GM18858 (cell line): ENCODE data around the gene OR56B1.

Experiments used
- ATAC-seq: cut with Tn5 transposase; IDR thresholded peaks from one replicate; pipeline ENCODE4 v1.9.1; 2021; ENCODE audit not compliant: unreplicated experiment

OR56B1 gene

GRCh38 chr11:5726351-5726750 is 9.9 kb upstream of the OR56B1 start:
- no peak for ATAC-seq

GRCh38 chr11:5727691-5728090 is 8.6 kb upstream of the OR56B1 start:
- ATAC-seq = no peak

GRCh38 chr11:5737091-5737490 is 843 bp downstream of the OR56B1 start:
- ATAC-seq = no peak

- no peak for ATAC-seq
Measured at GRCh38 chr11:5737670-5738392, 1.6 kb downstream of the OR56B1 start.

- ATAC-seq = no peak
Measured at GRCh38 chr11:5738431-5738830, 2.2 kb downstream of the OR56B1 start.

- no peak for ATAC-seq
Measured at GRCh38 chr11:5746614-5747013, 10.4 kb downstream of the OR56B1 start.

- ATAC-seq = no peak
Measured at GRCh38 chr11:5749836-5750235, 13.6 kb downstream of the OR56B1 start.

GRCh38 chr11:5753943-5754342 is 17.7 kb downstream of the OR56B1 start, which contains the start of gene OR52N4:
TSS of gene OR52N4 (plus strand) at chr11:5754243. CDS start at chr11:5754741, 498 bp downstream.
- ATAC-seq = no peak

- ATAC-seq = no peak
Measured at GRCh38 chr11:5767056-5767455, 30.8 kb downstream of the OR56B1 start.

GRCh38 chr11:5783255-5783654 is 47.0 kb downstream of the OR56B1 start, which contains the start of gene OR52N5:
TSS of gene OR52N5 (minus strand) at chr11:5783355. CDS start at chr11:5778634, 4,721 bp downstream.
- ATAC-seq = no peak
